Stomach (tissue), 4 donors: ENCODE results near the gene GOLGA1.

Source experiments
- CTCF ChIP-seq, 7 experiments: fragments of 450-650 bp in 4 of 7; fragments of 200-600 bp in 3 of 7; sonication (generic) in 3 of 7; IDR thresholded peaks; one replicate each; pipeline ENCODE4 v1.5.1; 2016 to 2019; ENCODE audit warnings: antibody characterized with exemption in 7 of 7, control low read depth in 2 of 7, mild to moderate bottlenecking in 1 of 7
- EP300 ChIP-seq: sonication (generic); formaldehyde crosslinking; IDR thresholded peaks from one replicate; pipeline ENCODE4 v1.6.1; 2017; ENCODE audit warnings: antibody characterized with exemption
- POLR2A ChIP-seq, 4 donors: fragments of 450-650 bp; IDR thresholded peaks; one replicate each; pipeline ENCODE4 v1.6.1; 2016; ENCODE audit warnings: antibody characterized with exemption in 4 of 4, control low read depth in 2 of 4, mild to moderate bottlenecking in 1 of 4, moderate library complexity in 1 of 4
- POLR2AphosphoS5 ChIP-seq, 3 donors: sonication (generic); formaldehyde crosslinking; IDR thresholded peaks; one replicate each; pipeline ENCODE4 v1.6.1; 2016; ENCODE audit warnings: antibody characterized with exemption in 3 of 3

GRCh38 chr9:124914753-124915405 lies 26.0 kb downstream of the GOLGA1 start:
- no peak for TF ChIP-seq CTCF (IDR thresholded peaks at IDR 0.05)
- TF ChIP-seq POLR2AphosphoS5 (IDR thresholded peaks at IDR 0.05): no peak
- no peak for TF ChIP-seq EP300
- TF ChIP-seq POLR2A (IDR thresholded peaks at IDR 0.05): no peak
